Upper lobe of left lung (tissue), 4 donors: ENCODE results near the gene TOP2A.

Experiments used
- POLR2AphosphoS5 ChIP-seq, 2 donors: sonication (generic); formaldehyde crosslinking; IDR thresholded peaks; one replicate each; pipeline ENCODE4 v1.5.1; 2017; ENCODE audit warnings: antibody characterized with exemption in 2 of 2
- TF ChIP-seq, protein P1 (sequence below), 6 experiments: fragments of 450-650 bp in 4 of 6; fragments of 200-600 bp in 2 of 6; sonication (generic) in 2 of 6; IDR thresholded peaks; one replicate each; pipeline ENCODE4 v1.5.1; 2016 to 2019; ENCODE audit warnings: antibody characterized with exemption in 6 of 6

DNA sequence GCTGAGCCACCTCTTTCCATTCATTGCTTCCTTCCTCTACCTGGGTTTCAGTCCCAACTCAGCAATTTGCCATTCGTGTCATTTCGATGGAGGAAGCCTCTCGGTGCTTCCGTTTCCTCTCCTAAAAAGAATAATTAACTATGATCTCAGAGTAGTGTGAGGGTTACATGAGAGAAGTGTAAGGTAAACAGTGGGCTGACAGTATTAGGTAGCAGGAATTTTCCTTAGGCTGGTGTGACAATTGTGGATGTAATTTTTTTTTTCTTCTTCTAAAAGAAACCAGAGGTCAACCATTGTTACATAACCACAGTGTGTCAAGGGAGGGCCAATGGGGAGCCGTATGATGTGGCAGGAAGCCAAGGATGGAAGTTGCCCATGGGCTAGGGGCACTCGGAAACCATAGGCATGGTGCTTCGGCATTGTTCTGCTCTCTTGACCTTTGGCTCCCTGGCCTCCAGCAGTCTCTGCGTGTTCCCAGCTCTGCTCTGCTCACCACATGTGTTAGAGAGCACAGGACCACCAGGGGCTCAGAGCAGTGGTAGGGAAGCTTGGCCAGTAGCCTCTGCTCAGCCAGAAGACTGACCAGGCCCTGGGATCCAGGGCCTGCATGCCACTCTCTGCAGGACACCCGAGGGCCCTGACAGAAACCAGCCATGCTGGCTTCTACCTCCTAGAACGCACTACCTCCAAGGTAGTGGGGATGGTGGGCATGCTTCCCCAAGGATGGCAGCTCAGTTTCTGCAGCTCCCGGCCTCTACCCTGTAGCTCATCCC is 2.0 kb upstream of the TOP2A start:
- TF ChIP-seq, protein P1, sequence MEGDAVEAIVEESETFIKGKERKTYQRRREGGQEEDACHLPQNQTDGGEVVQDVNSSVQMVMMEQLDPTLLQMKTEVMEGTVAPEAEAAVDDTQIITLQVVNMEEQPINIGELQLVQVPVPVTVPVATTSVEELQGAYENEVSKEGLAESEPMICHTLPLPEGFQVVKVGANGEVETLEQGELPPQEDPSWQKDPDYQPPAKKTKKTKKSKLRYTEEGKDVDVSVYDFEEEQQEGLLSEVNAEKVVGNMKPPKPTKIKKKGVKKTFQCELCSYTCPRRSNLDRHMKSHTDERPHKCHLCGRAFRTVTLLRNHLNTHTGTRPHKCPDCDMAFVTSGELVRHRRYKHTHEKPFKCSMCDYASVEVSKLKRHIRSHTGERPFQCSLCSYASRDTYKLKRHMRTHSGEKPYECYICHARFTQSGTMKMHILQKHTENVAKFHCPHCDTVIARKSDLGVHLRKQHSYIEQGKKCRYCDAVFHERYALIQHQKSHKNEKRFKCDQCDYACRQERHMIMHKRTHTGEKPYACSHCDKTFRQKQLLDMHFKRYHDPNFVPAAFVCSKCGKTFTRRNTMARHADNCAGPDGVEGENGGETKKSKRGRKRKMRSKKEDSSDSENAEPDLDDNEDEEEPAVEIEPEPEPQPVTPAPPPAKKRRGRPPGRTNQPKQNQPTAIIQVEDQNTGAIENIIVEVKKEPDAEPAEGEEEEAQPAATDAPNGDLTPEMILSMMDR (IDR thresholded peaks at IDR 0.05): no peak
- TF ChIP-seq POLR2AphosphoS5 (IDR thresholded peaks at IDR 0.05): no peak
